Stimulated activated CD4-positive, alpha-beta T cell treated with anti-CD3 and anti-CD28 coated beads, Interleukin-15, amount 100 ng/mL, for 1 hour (primary cell): ENCODE data around the gene HDAC4.
"Not testable (repeated sequence)": the region's sequence is repeated elsewhere in the genome, so short reads cannot be mapped to it uniquely, and the experiment has no call there.

Experiments used
- DNase-seq, 2 donors: peaks; one replicate each; pipeline ENCODE4 v3.0.0-alpha.2; 2020; ENCODE audit warnings: low read depth in 1 of 2, low spot score in 1 of 2

Gene HDAC4

DNA sequence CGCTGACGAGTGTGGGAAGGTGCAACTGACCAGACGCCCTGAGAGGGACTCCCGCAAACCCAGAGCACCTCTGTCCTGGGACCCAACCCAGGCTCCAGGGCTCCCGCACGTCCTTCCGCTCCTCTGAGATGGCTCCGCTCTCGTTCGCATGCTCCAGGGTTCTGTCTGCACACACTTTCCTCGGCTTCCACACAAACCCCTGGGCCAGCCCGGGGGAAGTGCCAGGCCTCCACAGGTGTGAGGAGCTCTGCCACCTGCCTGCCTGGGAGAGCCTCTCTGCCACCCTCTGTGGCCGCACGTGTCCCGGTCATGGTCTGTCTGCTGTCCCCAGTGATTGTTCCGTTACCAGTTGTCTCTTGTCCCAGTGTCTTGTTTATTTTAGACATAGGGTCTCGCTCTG, 222.9 kb downstream of the HDAC4 start:
- no peak for DNase-seq

- DNase-seq = no peak
Observed at GRCh38 chr2:239177325-239177724, 223.5 kb downstream of the HDAC4 start.

- not testable (repeated sequence) for DNase-seq
Observed at GRCh38 chr2:239176138-239176803, 224.5 kb downstream of the HDAC4 start.

DNA sequence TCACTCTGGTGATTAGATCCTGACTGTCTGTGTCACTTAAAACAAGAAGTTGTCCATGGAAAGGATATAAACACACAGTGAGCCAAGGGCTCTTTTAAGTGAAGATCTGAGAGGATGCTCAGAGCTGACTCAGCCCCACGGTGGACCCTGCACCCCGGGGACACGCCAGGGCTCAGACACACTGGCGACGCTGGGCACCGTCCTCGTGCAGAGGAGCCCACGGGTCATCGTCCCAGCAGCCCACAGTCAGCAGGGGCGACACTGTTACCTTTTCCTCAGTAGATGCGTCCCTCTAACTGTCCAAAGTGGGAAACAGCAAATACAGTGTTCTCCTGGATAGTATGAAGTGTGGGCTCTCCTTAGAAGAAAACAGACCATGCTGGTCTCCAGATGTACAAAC, 225.6 kb downstream of the HDAC4 start:
- DNase-seq = no peak

DNA sequence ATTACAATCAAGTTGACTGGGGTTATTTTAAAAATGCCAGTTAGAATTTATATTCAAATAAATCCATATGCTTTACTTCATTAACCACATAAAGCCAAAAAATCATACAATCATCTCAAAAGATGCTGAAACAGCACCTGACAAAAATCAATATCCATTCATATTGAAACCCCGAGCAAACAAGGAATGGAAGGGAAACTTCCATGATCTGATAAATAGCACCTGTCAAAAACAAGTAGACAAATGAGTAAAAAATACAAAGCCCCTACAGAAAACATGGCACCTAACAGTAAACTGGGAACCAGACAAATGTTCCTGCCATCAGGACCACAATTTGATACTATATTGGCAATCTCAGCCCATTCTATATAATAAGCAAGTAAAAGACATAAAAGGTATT, 227.5 kb downstream of the HDAC4 start:
- no peak for DNase-seq

GRCh38 chr2:239171643-239172042, 229.2 kb downstream of the HDAC4 start:
- DNase-seq = no peak

DNA sequence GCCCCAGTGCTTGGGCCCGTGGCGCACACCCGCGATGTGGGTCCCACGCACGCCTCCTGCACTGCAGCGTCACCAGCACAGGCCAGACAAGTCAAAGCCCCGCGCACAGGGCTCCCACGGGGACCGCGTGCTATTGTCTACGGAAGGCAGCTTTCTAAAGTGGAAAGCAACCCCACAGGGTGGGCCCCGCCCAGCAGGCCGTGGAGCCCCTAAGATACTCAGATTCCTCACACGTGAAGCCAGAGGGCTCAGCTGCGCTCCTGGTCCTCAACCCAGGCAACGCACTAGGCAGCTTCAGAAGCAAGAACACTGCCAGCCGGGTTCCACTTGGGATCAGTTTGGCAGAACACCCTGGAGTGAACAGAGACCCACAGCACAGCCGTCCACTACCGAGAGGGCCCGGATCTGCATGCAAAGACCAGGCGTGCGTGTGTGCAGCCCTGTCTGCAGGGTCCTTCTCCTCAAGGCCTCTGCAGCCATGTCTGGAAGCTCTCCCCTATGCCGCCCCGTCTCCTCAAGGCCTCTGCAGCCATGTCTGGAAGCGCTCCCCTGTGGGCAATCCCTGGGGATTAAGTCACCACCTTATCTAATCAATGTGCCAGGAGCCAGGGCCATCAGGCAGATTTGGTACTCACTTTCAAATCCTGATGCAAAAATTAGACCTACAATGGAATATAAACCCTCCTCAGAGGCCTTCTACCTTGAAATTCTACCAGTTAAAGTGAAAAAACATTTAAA, 231.3 kb downstream of the HDAC4 start:
- DNase-seq = no peak

GRCh38 chr2:239168575-239168974, 232.2 kb downstream of the HDAC4 start:
- DNase-seq = no peak

- DNase-seq = no peak
Observed at GRCh38 chr2:239167766-239168444, 232.9 kb downstream of the HDAC4 start.

DNA sequence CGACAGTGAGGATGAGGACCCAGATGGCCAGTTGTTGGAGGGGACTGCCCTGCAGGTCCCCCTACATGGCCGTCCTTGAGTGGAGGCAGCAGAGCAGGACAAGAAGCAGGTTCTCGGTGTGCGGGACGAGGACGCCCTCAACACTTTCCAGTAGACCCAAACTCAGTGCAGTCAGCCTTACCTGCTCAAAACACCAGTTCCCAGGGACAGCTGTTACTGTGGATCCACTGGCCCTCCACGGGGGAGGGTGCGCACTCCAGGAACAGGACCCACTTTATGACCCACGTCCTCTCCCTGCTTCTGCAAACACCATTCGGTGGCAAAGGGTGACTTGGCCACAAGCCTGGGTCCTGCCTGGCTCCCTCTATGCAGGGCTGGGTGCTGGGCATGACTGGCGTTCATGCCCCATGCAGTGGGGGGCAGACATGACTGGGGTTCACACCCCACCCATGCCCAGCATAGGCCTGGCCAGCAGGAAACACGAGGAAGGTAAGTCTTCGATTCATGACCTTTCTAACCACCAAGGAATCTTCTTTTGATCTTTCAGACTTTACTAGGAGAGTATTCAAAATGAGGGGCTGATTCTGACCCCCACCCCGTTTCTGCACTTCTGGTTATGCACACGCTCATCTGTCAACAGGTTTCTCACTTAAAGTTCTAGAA, 233.7 kb downstream of the HDAC4 start:
- DNase-seq = no peak

GRCh38 chr2:239166201-239166834, 234.5 kb downstream of the HDAC4 start:
- no peak for DNase-seq

GRCh38 chr2:239165206-239165831, 235.5 kb downstream of the HDAC4 start:
- DNase-seq = no peak

GRCh38 chr2:239164335-239164871, 236.4 kb downstream of the HDAC4 start:
- DNase-seq = no peak

- DNase-seq = no peak
Observed at GRCh38 chr2:239163688-239164334, 237.0 kb downstream of the HDAC4 start.

GRCh38 chr2:239162976-239163687, 237.7 kb downstream of the HDAC4 start:
- no peak for DNase-seq

- DNase-seq = no peak
Observed at GRCh38 chr2:239162141-239162821, 238.5 kb downstream of the HDAC4 start.

GRCh38 chr2:239161711-239162140, 239.1 kb downstream of the HDAC4 start:
- DNase-seq = no peak

DNA sequence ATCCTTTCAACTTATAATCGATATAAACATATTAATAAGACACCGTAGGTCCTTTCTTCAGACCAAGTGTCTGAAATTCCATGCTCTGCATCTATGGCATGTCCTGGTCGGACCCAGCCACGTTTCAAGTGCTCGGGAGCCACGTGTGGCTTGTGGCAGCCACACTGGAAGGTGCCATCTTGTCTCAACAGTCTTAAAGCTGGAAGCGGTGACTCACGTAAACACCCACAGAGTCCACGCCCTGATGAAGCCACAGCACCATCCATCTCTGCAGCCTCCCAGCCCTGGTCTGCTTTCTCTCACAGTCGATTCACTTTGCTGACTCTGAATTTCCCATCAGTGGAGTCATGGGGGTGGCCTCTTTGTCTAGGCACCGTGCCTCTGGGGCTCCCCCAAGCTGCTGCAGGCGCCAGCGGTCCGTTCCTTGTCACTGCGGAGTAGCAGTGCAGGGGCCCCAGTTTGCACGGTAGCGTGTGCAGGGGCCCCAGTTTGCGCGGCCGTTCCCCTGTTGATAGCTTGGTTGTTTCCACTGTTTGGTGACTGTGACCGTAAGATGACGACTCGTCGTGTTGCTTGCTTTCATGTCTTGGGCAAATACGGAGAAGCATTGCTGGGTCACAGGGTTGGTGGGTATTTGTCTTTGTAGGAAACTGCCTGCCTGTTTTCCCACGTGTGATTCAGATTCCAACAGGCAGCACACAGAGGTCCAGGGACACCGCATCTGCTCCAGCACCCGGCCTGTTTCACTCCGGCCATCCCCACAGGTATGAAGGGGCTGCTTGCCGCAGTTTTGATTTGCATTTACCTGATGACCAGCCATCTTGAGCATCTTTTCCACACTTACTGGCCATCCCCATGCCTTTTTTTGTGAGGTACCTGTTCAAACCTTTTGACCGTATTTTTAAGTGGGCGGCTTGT, 240.3 kb downstream of the HDAC4 start:
- no peak for DNase-seq
